Prostate gland (tissue), 2 donors: Measurements from ENCODE around the gene AURKB.

Source experiments
- POLR2A ChIP-seq: fragments of 450-650 bp; IDR thresholded peaks from one replicate; pipeline ENCODE4 v1.6.1; 2016; ENCODE audit warnings: antibody characterized with exemption, mild to moderate bottlenecking
- TF ChIP-seq, protein P1 (sequence below), 4 experiments: fragments of 200-600 bp in 2 of 4; fragments of 450-650 bp in 2 of 4; sonication (generic) in 2 of 4; IDR thresholded peaks; 1 replicate in 3 of 4; 2 replicates in 1 of 4; pipeline ENCODE4 v1.5.1; 2016 to 2019; ENCODE audit warnings: antibody characterized with exemption in 4 of 4, mild to moderate bottlenecking in 2 of 4, moderate library complexity in 2 of 4

DNA sequence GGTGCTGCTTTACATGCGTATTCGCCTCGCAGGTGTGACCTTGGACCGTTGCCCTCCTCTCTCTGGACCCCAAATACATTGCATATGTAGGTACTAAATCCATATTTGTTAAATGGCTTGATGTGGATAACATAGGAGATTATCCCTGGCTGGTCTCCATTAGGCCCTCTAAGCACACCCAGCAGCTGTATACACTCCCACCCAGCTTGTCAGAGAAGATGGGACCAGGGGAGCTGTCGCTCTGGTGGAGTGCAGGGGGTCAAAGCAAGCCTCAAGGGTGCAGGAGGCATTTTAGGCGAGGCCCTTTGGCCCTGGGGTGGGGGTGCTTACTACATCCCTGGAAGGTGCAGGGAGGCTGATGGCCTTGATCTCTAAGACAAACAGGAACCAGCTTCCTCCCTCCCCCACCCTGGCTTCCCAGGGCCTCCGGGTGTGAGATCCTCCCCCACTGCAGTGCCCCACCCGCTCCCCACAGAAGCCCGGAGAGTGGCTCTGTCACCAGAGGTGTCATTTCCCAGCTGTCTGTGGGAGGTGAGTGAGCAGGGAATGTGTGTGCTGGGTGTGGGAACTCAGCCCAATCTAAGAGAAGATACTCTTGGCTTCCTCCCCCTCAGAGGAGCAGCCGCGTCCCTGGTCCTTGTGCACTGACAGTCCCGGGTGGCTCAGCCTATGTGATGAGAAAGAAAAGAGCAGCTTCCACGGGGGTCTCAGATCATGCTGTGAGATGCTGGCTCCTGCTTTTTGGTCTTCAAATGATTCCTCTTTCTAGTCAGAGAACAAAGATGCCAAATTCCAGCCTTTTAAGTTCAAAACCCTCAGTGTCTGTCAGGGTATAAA, 46.2 kb downstream of the AURKB start:
- TF ChIP-seq, protein P1, sequence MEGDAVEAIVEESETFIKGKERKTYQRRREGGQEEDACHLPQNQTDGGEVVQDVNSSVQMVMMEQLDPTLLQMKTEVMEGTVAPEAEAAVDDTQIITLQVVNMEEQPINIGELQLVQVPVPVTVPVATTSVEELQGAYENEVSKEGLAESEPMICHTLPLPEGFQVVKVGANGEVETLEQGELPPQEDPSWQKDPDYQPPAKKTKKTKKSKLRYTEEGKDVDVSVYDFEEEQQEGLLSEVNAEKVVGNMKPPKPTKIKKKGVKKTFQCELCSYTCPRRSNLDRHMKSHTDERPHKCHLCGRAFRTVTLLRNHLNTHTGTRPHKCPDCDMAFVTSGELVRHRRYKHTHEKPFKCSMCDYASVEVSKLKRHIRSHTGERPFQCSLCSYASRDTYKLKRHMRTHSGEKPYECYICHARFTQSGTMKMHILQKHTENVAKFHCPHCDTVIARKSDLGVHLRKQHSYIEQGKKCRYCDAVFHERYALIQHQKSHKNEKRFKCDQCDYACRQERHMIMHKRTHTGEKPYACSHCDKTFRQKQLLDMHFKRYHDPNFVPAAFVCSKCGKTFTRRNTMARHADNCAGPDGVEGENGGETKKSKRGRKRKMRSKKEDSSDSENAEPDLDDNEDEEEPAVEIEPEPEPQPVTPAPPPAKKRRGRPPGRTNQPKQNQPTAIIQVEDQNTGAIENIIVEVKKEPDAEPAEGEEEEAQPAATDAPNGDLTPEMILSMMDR (IDR thresholded peaks at IDR 0.05): no peak
- TF ChIP-seq POLR2A: peak; percentile 17
